Loucy (cell line): Measurements from ENCODE around the gene HOXA6.

Source experiments
- H2AFZ ChIP-seq: fragments of 200-600 bp; sonication (generic); 2 replicates; pipeline ENCODE4 v1.6.0; 2016; ENCODE audit warnings: antibody characterized with exemption, mild to moderate bottlenecking, low read length, moderate library complexity
- H3F3A ChIP-seq: fragments of 200-600 bp; 2 replicates; pipeline ENCODE4 v1.6.0; 2016; ENCODE audit warnings: antibody characterized with exemption, low read depth, mild to moderate bottlenecking
- H3K27me3 ChIP-seq: fragments of 200-600 bp; sonication (generic); 2 replicates; pipeline ENCODE4 v1.6.1; 2014; ENCODE audit warnings: low read length, mild to moderate bottlenecking; ENCODE audit not compliant: insufficient read depth, poor library complexity, severe bottlenecking
- H3K36me3 ChIP-seq: fragments of 200-600 bp; sonication (generic); 2 replicates; pipeline ENCODE4 v1.6.1; 2016; ENCODE audit warnings: low read length; ENCODE audit not compliant: insufficient read depth
- H3K4me1 ChIP-seq: fragments of 200-600 bp; sonication (generic); 2 replicates; pipeline ENCODE4 v1.5.1; 2014; ENCODE audit warnings: low read length, mild to moderate bottlenecking; ENCODE audit not compliant: insufficient read depth, poor library complexity, severe bottlenecking
- H3K4me2 ChIP-seq: fragments of 200-600 bp; sonication (generic); 2 replicates; pipeline ENCODE4 v1.6.0; 2014; ENCODE audit warnings: antibody characterized with exemption, low read length, low read depth, mild to moderate bottlenecking; ENCODE audit not compliant: poor library complexity, severe bottlenecking
- H3K4me3 ChIP-seq: fragments of 200-600 bp; sonication (generic); 2 replicates; pipeline ENCODE4 v1.5.1; 2014; ENCODE audit warnings: low read length, mild to moderate bottlenecking, mixed read lengths; ENCODE audit not compliant: poor library complexity, severe bottlenecking
- H3K79me2 ChIP-seq: fragments of 200-600 bp; sonication (generic); 2 replicates; pipeline ENCODE4 v1.6.1; 2014; ENCODE audit warnings: low read length; ENCODE audit not compliant: insufficient read depth
- H3K9ac ChIP-seq: fragments of 200-600 bp; sonication (generic); 2 replicates; pipeline ENCODE4 v1.6.0; 2014; ENCODE audit warnings: mild to moderate bottlenecking, low read depth, low read length, moderate library complexity; ENCODE audit not compliant: poor library complexity, severe bottlenecking
- H3K9me2 ChIP-seq: fragments of 200-600 bp; sonication (generic); replicated peaks from 2 replicates; pipeline ENCODE4 v1.6.1; 2016; ENCODE audit warnings: low read depth, low read length, mixed read lengths
- H3K9me3 ChIP-seq: fragments of 200-600 bp; sonication (generic); 2 replicates; pipeline ENCODE4 v1.6.1; 2014; ENCODE audit warnings: mild to moderate bottlenecking, antibody characterized with exemption, low read length, low read depth; ENCODE audit not compliant: insufficient read depth
- H4K20me1 ChIP-seq: fragments of 200-600 bp; sonication (generic); 2 replicates; pipeline ENCODE4 v1.6.0; 2014; ENCODE audit warnings: antibody characterized with exemption, low read length, mild to moderate bottlenecking; ENCODE audit not compliant: insufficient read depth, poor library complexity, severe bottlenecking
- EZH2phosphoT487 ChIP-seq: fragments of 200-600 bp; IDR thresholded peaks from 2 replicates; pipeline ENCODE4 v1.6.1; 2018; ENCODE audit warnings: antibody characterized with exemption, mild to moderate bottlenecking, moderate library complexity, borderline replicate concordance
- TF ChIP-seq, protein P1 (sequence below): fragments of 200-600 bp; sonication (generic); conservative IDR thresholded peaks from 2 replicates; pipeline ENCODE4 v1.5.1; 2014; ENCODE audit warnings: mild to moderate bottlenecking, antibody characterized with exemption, low read length

HOXA6 gene

DNA sequence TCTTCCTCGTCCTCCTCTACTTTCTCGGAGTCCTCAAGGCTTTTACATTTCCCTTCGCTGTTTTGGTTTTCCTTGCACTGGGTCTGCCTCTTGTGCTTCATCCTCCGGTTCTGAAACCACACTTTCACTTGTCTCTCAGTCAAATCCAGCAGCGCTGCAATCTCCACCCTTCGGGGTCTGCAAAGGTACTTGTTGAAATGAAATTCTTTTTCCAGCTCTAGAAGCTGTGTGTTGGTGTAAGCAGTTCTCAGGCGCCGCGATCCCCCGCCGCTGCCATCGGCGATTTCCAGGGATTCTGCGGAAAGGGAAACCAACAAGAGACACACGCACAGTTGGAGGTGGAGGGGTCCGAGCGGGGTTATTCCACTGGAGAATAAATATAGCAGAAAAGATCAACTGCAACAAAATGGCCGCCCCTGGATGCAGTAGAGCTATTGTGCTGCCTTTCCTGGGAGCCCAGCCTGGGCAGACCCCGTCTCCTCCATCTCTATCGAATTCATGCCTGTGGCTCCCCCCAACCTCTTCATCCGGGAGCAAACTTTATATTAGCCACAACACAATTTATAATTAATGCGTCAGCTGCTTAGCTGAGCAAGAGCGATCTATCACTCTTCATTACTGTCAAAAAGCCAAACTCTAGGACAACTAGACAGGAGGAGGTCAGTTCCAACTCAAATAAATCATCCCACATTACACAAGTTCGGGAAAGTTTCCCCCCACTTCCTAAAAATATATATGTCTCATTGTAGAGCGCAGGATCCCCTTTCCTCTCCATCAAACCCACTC, 46.2 kb downstream of the HOXA6 start:
- TF ChIP-seq, protein P1, sequence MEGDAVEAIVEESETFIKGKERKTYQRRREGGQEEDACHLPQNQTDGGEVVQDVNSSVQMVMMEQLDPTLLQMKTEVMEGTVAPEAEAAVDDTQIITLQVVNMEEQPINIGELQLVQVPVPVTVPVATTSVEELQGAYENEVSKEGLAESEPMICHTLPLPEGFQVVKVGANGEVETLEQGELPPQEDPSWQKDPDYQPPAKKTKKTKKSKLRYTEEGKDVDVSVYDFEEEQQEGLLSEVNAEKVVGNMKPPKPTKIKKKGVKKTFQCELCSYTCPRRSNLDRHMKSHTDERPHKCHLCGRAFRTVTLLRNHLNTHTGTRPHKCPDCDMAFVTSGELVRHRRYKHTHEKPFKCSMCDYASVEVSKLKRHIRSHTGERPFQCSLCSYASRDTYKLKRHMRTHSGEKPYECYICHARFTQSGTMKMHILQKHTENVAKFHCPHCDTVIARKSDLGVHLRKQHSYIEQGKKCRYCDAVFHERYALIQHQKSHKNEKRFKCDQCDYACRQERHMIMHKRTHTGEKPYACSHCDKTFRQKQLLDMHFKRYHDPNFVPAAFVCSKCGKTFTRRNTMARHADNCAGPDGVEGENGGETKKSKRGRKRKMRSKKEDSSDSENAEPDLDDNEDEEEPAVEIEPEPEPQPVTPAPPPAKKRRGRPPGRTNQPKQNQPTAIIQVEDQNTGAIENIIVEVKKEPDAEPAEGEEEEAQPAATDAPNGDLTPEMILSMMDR: no peak
- no peak for TF ChIP-seq EZH2phosphoT487
- Histone ChIP-seq H3K4me3 (peak overlapping the region; percentile 88), H3K4me1 (peaks cover 21% of the 10 kb centered on the region), H3K4me2 (peak overlapping the region; percentile 95), H3K9me3 (no peaks in the 10 kb centered on the region), H3F3A (no peaks in the 10 kb centered on the region), H3K27me3 (no peaks in the 10 kb centered on the region), H3K9ac (peak overlapping the region; percentile 87), H2AFZ (no peak overlapping the region), H3K79me2 (peaks cover 84% of the 10 kb centered on the region), H4K20me1 (peaks cover 17% of the 10 kb centered on the region), H3K36me3 (peaks cover 16% of the 10 kb centered on the region; the same call in 1 of the 2 replicates), H3K9me2 (no peaks in the 10 kb centered on the region)

- Histone ChIP-seq H3K4me1 (peaks cover 21% of the 10 kb centered on the region), H3K9ac (peak overlapping the region; percentile 87), H3F3A (no peaks in the 10 kb centered on the region), H4K20me1 (peaks cover 17% of the 10 kb centered on the region), H3K4me3 (peak overlapping the region; percentile 88), H3K9me2 (no peaks in the 10 kb centered on the region), H3K4me2 (peak overlapping the region; percentile 95), H2AFZ (no peak overlapping the region), H3K9me3 (no peaks in the 10 kb centered on the region), H3K36me3 (peaks cover 10% of the 10 kb centered on the region; the same call in 1 of the 2 replicates), H3K79me2 (peaks cover 81% of the 10 kb centered on the region), H3K27me3 (no peaks in the 10 kb centered on the region)
- TF ChIP-seq, protein P1: no peak
- no peak for TF ChIP-seq EZH2phosphoT487
Observed at GRCh38 chr7:27100694-27101170, 46.8 kb downstream of the HOXA6 start.

- H3K9me3 ChIP-seq: no peaks in the 10 kb centered on the region
- H3K4me1 ChIP-seq: peaks cover 29% of the 10 kb centered on the region
- H3K4me3 ChIP-seq: peak overlapping the region; percentile 88
- peak overlapping the region; percentile 95 for H3K4me2 ChIP-seq
- TF ChIP-seq, protein P1: no peak
- TF ChIP-seq EZH2phosphoT487: no peak
- no peaks in the 10 kb centered on the region for H3K9me2 ChIP-seq
- peaks cover 17% of the 10 kb centered on the region for H4K20me1 ChIP-seq
- peak overlapping the region; percentile 87 for H3K9ac ChIP-seq
- peaks cover 5% of the 10 kb centered on the region; the same call in 1 of the 2 replicates for H3K36me3 ChIP-seq
- no peaks in the 10 kb centered on the region for H3F3A ChIP-seq
- no peak overlapping the region for H2AFZ ChIP-seq
- H3K27me3 ChIP-seq: no peaks in the 10 kb centered on the region
- peaks cover 90% of the 10 kb centered on the region for H3K79me2 ChIP-seq
Observed at GRCh38 chr7:27099453-27100370, 47.9 kb downstream of the HOXA6 start.
